ENCODE data around the gene SMURF2.
"Not testable (repeated sequence)": the region's sequence is repeated elsewhere in the genome, so short reads cannot be mapped to it uniquely, and the experiment has no call there.

Gene SMURF2

GRCh38 chr17:64583038-64583437 lies 79.1 kb downstream of the SMURF2 start:
- no peak for DNase-seq

GRCh38 chr17:64580384-64581315 lies 81.5 kb downstream of the SMURF2 start:
- no peak for DNase-seq

DNA sequence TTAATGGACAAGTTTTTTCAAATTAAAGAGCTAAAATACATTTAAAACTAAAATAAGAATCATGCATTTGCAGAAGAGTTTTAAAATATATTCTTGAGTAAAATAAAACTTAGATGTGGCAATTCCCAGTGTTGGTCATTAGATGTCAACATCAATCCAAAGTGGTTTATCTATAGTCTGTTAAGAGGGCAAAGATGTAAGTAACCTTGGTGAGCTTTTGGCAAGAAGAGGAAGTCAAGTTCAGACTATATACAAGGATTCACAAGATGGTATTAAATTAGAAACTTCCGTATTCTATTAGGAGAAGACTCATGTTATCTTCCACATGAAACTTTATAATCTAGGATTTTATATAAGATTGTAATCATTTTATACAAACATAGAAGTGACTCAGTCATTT lies 82.2 kb downstream of the SMURF2 start:
- DNase-seq: no peak

DNA sequence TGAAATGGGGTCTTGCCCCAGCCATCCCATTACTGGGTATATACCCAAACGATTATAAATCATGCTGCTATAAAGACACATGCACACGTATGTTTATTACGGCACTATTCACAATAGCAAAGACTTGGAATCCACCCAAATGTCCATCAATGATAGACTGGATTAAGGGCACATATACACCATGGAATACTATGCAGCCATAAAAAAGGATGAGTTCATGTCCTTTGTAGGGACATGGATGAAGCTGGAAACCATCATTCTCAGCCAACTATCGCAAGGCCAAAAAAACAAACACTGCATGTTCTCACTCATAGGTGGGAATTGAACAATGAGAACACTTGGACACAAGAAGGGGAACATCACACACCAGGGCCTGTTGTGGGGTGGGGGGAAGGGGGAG lies 85.1 kb downstream of the SMURF2 start:
- DNase-seq: not testable (repeated sequence)

DNA sequence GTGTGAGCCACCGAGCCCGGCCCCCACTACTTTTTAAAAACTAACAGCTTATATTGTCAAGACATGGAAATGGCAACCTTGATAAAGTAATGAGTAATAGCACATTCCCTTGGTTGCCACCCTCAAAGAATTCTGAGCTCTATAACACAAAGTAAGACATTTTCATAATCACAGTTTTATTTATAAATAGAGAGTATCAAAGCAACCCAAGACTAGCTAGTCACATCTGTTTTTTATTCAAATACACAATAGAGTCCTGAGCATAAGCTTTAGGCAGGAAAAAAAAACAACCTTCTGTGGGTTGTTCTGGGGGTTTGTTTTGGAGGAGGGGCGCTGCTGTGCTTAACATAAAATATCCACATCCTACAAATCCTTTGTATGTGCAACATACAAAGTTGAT lies 86.7 kb downstream of the SMURF2 start:
- no peak for DNase-seq

GRCh38 chr17:64574646-64575045 lies 87.5 kb downstream of the SMURF2 start:
- no peak for DNase-seq

DNA sequence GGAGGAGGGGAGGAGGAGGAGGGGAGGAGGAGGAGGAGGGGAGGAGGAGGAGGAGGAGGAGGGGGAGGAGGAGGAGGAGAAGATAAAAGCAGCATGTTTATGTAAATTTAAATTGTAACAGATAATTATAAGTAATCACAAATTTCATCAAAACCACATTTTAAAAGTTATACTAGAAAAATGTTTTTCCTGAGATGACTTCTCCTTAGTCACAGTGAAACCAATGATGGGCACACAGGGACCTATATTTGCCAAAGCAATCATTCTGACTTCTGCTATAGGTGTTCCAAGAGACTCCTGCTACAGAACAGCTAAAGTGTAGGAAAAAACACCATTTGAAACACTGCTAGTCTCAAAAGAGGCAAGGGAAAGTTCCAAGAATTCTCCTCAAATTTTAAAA lies 88.9 kb downstream of the SMURF2 start:
- DNase-seq: no peak

DNA sequence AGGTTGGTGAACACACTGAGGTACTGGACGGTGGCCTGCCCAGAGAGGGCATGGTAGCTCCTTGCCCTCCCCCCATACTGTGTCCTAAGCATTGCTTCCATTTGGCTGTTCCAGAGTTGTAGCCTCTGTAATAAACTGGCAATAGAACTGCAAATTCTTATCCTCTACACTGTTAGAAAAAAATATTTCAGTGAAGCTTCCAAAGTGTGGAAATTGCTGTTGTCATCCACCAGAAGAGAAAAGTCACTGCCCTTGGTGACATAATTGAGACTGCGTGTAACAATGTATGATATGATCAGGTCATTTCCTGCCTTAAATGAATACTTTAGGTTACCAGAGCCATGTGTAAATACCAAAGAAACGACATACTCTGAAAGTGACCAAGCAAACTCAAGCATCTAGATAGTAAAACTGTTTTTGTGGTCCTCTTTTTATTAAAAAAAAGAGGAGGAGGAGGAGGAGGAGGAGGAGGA lies 89.4 kb downstream of the SMURF2 start:
- DNase-seq: no peak

GRCh38 chr17:64571746-64572145 lies 90.4 kb downstream of the SMURF2 start:
- DNase-seq: no peak

DNA sequence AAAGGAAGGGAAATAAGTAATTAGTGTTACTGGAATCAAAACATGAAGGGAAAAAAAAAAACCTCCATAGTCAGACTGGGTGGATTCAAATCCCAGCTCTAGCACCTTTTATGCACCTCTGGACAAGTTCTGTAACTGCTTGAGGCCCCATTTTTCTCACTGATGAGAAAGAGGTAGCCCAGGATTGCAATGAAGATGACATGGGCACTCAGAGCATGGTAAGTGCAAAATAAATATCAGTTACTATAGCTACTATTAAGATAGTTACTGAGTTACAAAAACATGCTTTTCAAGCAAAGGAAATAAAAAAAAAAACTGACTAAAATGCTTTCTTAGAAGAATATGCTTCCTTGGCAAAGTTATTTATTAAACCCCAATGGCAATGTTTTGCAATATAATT lies 96.5 kb downstream of the SMURF2 start:
- DNase-seq: no peak

DNA sequence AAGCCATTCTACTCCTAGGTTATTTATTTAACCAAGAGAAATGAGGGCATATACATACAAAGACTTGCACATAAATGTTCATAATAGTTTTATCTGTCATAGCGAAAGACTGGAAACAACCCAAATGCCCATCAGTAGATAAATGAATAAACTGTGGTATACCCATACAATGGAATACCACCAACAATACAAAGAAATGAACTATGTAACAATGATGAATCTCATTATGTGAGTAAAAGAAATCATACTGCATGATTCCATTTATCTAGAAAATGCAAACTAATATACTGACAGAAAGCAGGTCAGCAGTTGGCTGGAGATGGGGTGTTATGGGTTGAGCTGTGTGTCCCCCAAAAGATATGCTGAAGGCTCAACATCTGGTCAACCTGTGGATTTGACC lies 98.0 kb downstream of the SMURF2 start:
- no peak for DNase-seq

DNA sequence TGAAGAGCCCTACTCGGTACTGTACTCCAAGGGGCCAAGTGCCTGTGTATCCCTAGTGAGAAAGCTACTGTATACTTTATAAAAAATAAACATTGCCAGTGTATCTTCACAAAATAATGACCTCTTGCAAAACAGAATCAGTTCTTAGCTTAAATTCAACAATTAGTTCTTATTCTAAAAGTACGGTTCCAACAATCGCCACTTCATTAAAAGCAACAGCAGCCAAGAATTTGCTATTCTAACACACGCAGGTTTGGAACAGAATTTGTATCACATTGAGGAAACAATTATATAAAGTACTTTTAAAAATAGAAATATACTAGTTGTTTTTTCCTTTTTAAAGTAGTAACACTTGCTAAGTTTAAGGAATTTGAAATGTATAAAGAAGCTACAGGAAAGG lies 106.8 kb downstream of the SMURF2 start:
- DNase-seq: no peak

DNA sequence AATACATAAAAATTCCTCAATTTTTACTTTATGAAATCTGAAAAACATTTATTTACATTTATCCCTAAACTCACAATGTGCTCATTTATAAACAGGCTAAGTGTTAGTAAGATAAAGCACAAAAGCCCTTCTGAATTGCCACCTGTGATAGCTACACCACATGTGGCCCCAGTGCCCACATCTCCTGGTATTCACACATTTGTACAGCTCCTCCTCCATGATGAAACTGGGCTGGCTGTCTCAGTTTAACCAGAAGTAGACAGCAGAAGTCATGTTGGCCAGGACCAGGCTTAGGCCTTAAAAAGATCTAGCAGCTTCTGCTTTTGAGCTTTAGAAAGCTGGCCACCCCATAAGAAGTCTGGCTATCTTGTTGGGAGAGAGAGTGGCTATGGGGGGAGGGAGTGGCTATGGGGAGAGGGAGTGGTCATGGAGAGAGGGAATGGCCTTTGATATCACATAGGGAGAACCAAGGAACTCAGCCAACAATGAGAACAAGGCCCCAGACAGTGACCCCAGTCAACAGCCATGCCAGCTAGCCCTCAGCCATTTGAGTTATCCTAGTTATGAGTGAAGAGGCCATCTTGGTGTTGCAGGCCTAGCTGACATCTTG lies 108.0 kb downstream of the SMURF2 start:
- no peak for DNase-seq

DNA sequence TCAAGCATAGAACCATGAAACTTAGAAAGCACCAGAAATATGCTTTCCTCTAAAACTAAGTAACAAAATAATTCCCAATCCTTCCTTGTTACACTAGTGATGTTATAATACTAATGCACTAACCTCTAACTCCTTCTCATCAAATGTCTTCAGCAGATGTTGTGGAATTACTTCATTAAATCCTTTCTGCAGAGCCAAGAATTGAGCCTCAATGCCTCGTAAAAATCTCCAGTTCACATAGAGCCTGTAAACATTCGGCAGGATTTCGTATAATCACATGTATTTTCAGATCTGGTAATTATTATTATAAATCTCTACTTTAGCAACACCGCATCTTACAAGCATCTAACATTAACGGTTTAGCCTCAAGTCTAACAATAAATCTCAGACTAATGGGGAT lies 110.6 kb downstream of the SMURF2 start:
- no peak for DNase-seq

DNA sequence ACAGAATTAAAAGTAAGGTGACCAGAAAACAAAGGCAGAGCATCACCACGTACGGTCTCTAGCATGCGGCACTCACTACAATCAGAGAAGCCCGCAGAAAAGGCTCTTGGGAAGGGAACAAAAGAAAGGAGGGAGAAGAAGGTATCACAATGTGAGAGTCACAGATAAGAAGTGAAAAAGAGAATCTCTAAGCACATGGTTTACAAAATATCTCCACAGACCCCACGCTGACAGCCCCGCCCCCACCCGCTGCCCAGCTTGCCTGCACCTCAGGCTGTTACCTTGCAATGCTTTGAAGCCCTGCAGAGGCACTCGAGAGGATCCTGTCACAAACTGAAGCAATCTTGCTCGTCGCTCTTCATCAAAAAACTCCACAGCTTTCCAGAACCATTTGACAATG lies 114.8 kb downstream of the SMURF2 start:
- no peak for DNase-seq

GRCh38 chr17:64546716-64547115 lies 115.4 kb downstream of the SMURF2 start:
- no peak for DNase-seq

DNA sequence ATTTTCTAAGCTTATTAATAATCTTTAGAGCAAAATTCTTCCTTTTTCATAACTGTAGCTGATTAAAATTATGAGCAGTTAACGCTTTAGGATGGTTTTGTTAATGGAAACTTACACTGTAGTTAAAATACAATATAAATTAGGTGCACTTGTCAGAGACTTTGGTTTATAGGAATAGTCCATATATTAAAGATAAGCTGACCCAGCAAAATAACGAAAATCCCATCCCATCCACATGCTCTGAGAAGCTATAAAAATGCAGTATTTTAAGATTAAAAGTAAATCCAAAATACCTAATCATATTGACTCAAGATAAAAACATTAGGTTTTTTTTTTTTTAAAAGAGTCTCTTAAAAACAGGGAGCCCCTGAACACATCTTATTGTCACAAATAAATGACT lies 117.4 kb downstream of the SMURF2 start:
- no peak for DNase-seq

GRCh38 chr17:64540118-64540776 lies 121.9 kb downstream of the SMURF2 start:
- no peak for DNase-seq

DNA sequence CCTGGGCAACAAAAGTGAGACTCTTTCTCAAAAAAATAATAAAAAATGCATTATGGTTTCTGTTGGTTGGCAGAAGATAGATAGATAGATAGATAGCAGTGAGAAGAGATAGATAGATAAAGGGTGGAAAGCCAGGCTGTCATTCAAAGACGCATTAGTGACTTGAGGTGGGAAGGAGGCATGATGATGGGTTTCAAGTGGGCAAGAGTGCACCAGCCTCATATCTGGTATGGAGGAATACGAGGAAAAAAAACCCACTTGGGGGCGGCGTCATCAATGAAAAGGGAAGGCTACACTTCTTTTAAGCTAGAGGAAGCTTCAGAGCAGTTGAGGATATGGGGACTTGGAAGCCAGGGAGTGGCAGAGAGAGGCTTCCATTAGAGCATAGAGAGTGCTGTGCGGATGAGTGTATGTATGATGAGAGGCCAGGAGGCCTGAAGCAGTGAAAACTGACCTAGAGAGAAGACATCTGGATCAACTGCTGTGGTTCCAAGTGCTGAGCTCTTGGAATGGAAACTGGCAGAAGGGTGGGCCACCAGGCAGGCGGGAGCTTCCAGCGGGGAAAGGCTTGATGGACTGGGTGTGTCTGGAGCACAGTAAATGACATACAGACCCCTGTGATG lies 123.5 kb downstream of the SMURF2 start:
- DNase-seq: no peak

GRCh38 chr17:64537488-64537887 lies 124.6 kb downstream of the SMURF2 start:
- no peak for DNase-seq

- DNase-seq: no peak
Observed at GRCh38 chr17:64536913-64537312, 125.2 kb downstream of the SMURF2 start.

DNA sequence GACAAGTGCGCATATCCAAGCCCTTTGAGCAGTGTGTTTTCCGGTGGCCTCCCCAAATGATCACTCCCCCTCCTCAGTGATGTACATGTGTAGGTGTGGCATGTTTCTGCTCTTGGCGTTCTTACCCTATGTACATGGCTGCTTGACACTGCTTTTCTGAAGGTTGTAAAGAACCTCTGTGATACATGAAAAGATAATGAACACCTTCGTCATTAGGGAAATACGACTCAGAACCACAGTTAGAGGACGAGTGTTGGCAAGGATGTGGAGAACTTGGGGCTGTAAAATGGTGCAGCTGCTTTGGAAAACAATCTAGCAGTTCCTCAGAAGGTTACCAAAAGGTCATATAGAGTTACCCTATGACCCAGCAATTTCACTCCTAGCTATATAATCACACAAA lies 126.8 kb downstream of the SMURF2 start:
- DNase-seq: no peak

DNA sequence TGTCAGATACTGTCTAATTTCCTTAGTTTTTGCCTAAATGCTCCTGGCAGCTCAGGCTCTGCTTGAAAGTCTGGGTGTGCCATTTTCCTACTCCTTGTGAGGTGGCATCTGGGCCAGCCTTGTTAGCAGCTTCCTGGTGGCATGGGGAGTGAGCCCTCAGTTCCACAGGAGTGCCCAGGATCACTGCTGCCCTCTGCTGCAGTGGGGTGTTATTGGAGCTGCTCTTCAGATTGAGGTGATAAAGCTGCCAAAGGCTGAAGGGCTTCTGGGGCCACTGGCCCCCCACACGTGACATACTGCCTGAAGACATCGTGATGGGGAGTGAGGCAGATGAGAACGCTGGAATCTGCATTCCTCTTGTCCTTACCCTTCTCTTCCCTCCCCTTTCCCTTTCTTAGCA lies 127.9 kb downstream of the SMURF2 start:
- no peak for DNase-seq
